GM18511 (cell line): ENCODE results near the gene UBXN7.
"Not testable (repeated sequence)": the region's sequence is repeated elsewhere in the genome, so short reads cannot be mapped to it uniquely, and the experiment has no call there.

Experiments
- ATAC-seq: cut with Tn5 transposase; IDR thresholded peaks from one replicate; pipeline ENCODE4 v1.9.1; 2021; ENCODE audit warnings: mild to moderate bottlenecking, moderate library complexity; ENCODE audit not compliant: unreplicated experiment

The UBXN7 gene

GRCh38 chr3:196432137-196432879 lies at the start of gene UBXN7:
Gene UBXN7, minus strand, starts transcription at chr3:196432427. Its CDS starts 28 bp downstream, at chr3:196432399.
- peak; percentile 83 for ATAC-seq

- no peak for ATAC-seq
Observed at GRCh38 chr3:196477678-196478077, 45.5 kb upstream of the UBXN7 start.

GRCh38 chr3:196472286-196472685 lies 40.1 kb upstream of the UBXN7 start:
- no peak for ATAC-seq

GRCh38 chr3:196471551-196471950 lies 39.3 kb upstream of the UBXN7 start:
- ATAC-seq, result no peak

GRCh38 chr3:196470182-196470581 lies 38.0 kb upstream of the UBXN7 start:
- not testable (repeated sequence) for ATAC-seq

GRCh38 chr3:196463804-196464203 lies 31.6 kb upstream of the UBXN7 start:
- ATAC-seq, result no peak

- ATAC-seq, result no peak
Observed at GRCh38 chr3:196463478-196463756, 31.2 kb upstream of the UBXN7 start.

GRCh38 chr3:196462680-196463477 lies 30.7 kb upstream of the UBXN7 start:
- ATAC-seq, result not testable (repeated sequence)

- no peak for ATAC-seq
Observed at GRCh38 chr3:196458063-196458462, 25.8 kb upstream of the UBXN7 start.

GRCh38 chr3:196457470-196457869 lies 25.2 kb upstream of the UBXN7 start:
- not testable (repeated sequence) for ATAC-seq

- ATAC-seq, result no peak
Observed at GRCh38 chr3:196454935-196455334, 22.7 kb upstream of the UBXN7 start.

GRCh38 chr3:196445391-196445790 lies 13.2 kb upstream of the UBXN7 start:
- ATAC-seq, result not testable (repeated sequence)

- no peak for ATAC-seq
Observed at GRCh38 chr3:196444500-196444894, 12.3 kb upstream of the UBXN7 start.

- ATAC-seq, result no peak
Observed at GRCh38 chr3:196440696-196441095, 8.5 kb upstream of the UBXN7 start.

- no peak for ATAC-seq
Observed at GRCh38 chr3:196440041-196440537, 7.9 kb upstream of the UBXN7 start.

- ATAC-seq, result peak; percentile 39
Observed at GRCh38 chr3:196431181-196432136, 768 bp downstream of the UBXN7 start.

- no peak for ATAC-seq
Observed at GRCh38 chr3:196428041-196428440, 4.2 kb downstream of the UBXN7 start.

GRCh38 chr3:196424421-196424820 lies 7.8 kb downstream of the UBXN7 start:
- ATAC-seq, result not testable (repeated sequence)

- no peak for ATAC-seq
Observed at GRCh38 chr3:196423044-196423781, 9.0 kb downstream of the UBXN7 start.

- not testable (repeated sequence) for ATAC-seq
Observed at GRCh38 chr3:196421668-196422067, 10.6 kb downstream of the UBXN7 start.
